Measurements from ENCODE around the gene GPR183. TPM values are rescaled to one million over a fixed set of nuclear protein-coding genes. Genes with fewer than 3 reads are reported as not detected.

Gene GPR183
- total RNA-seq, 1 experiment from 2014 or later, result not detected

- TF ChIP-seq CTCF (IDR thresholded peaks at IDR 0.05; ENCODE audit: unreplicated experiment), result no peak
- BruUV-seq (replicated peaks), result no TSS peak
- Mint-ChIP-seq H3K27me3 (ENCODE audit: insufficient read depth, unreplicated experiment) (no peaks in the 10 kb centered on the region), H3K36me3 (ENCODE audit: insufficient read depth, unreplicated experiment) (peaks cover 45% of the 10 kb centered on the region), H3K9me3 (ENCODE audit: unreplicated experiment) (no peaks in the 10 kb centered on the region), H3K4me3 (ENCODE audit: unreplicated experiment) (no peak overlapping the region), H3K27ac (ENCODE audit: low read depth, unreplicated experiment) (no peak overlapping the region), H3K4me1 (ENCODE audit: insufficient read depth, unreplicated experiment) (peaks cover 10% of the 10 kb centered on the region)
- no peak for DNase-seq (ENCODE audit: unreplicated experiment)
- intact Hi-C loops (cut with micrococcal nuclease), result no loop called here
- ChIA-PET POLR2A (no interaction called here), CTCF (no interaction called here)
Observed at GRCh38 chr13:99329477-99329876, 22.3 kb upstream of the GPR183 start.

GRCh38 chr13:99327761-99328160 lies 20.6 kb upstream of the GPR183 start:
- Mint-ChIP-seq H3K27me3 (ENCODE audit: insufficient read depth, unreplicated experiment) (no peaks in the 10 kb centered on the region), H3K4me3 (ENCODE audit: unreplicated experiment) (no peak overlapping the region), H3K36me3 (ENCODE audit: insufficient read depth, unreplicated experiment) (peaks cover 44% of the 10 kb centered on the region), H3K9me3 (ENCODE audit: unreplicated experiment) (no peaks in the 10 kb centered on the region), H3K4me1 (ENCODE audit: insufficient read depth, unreplicated experiment) (peaks cover 22% of the 10 kb centered on the region), H3K27ac (ENCODE audit: low read depth, unreplicated experiment) (no peak overlapping the region)
- intact Hi-C loops (cut with micrococcal nuclease), result no loop called here
- TF ChIP-seq CTCF (IDR thresholded peaks at IDR 0.05; ENCODE audit: unreplicated experiment), result no peak
- DNase-seq (ENCODE audit: unreplicated experiment), result no peak
- POLR2A ChIA-PET, result interaction anchor here (1.3 kb wide), 1 partner anchor 8 kb away, joined by 3 read pairs; no protein-coding TSS in a partner anchor
- BruUV-seq (replicated peaks), result no TSS peak
- CTCF ChIA-PET, result interaction anchor here (0.8 kb wide), 1 partner anchor 108 kb away, joined by 4 read pairs; no protein-coding TSS in a partner anchor

GRCh38 chr13:99327126-99327525 lies 19.9 kb upstream of the GPR183 start:
- Mint-ChIP-seq H3K4me3 (ENCODE audit: unreplicated experiment) (no peak overlapping the region), H3K27ac (ENCODE audit: low read depth, unreplicated experiment) (no peak overlapping the region), H3K4me1 (ENCODE audit: insufficient read depth, unreplicated experiment) (peaks cover 28% of the 10 kb centered on the region), H3K9me3 (ENCODE audit: unreplicated experiment) (no peaks in the 10 kb centered on the region), H3K36me3 (ENCODE audit: insufficient read depth, unreplicated experiment) (peaks cover 50% of the 10 kb centered on the region), H3K27me3 (ENCODE audit: insufficient read depth, unreplicated experiment) (no peaks in the 10 kb centered on the region)
- TF ChIP-seq CTCF (IDR thresholded peaks at IDR 0.05; ENCODE audit: unreplicated experiment), result no peak
- intact Hi-C loops (cut with micrococcal nuclease), result no loop called here
- no peak for DNase-seq (ENCODE audit: unreplicated experiment)
- CTCF ChIA-PET, result interaction anchor here (0.7 kb wide), 3 partner anchors 25 to 108 kb away, joined by 3 read pairs; no protein-coding TSS in a partner anchor
- BruUV-seq (replicated peaks), result no TSS peak
- POLR2A ChIA-PET, result interaction anchor here (1.3 kb wide), 1 partner anchor 8 kb away, joined by 3 read pairs; no protein-coding TSS in a partner anchor

GRCh38 chr13:99326012-99326411 lies 18.8 kb upstream of the GPR183 start:
- no TSS peak for BruUV-seq (replicated peaks)
- Mint-ChIP-seq H3K27ac (ENCODE audit: low read depth, unreplicated experiment) (no peak overlapping the region), H3K9me3 (ENCODE audit: unreplicated experiment) (no peaks in the 10 kb centered on the region), H3K4me3 (ENCODE audit: unreplicated experiment) (no peak overlapping the region), H3K27me3 (ENCODE audit: insufficient read depth, unreplicated experiment) (no peaks in the 10 kb centered on the region), H3K4me1 (ENCODE audit: insufficient read depth, unreplicated experiment) (peaks cover 22% of the 10 kb centered on the region), H3K36me3 (ENCODE audit: insufficient read depth, unreplicated experiment) (peaks cover 47% of the 10 kb centered on the region)
- no peak for DNase-seq (ENCODE audit: unreplicated experiment)
- intact Hi-C loops (cut with micrococcal nuclease), result no loop called here
- CTCF ChIA-PET, result no interaction called here
- no peak for TF ChIP-seq CTCF (IDR thresholded peaks at IDR 0.05; ENCODE audit: unreplicated experiment)
- POLR2A ChIA-PET, result no interaction called here

Measured in MCF 10A (cell line).